A172 (cell line): ENCODE data around the gene ETS1. TPM values are rescaled to one million over a fixed set of nuclear protein-coding genes. Genes with fewer than 3 reads are reported as not detected.
"Not testable (repeated sequence)": the region's sequence is repeated elsewhere in the genome, so short reads cannot be mapped to it uniquely, and the experiment has no call there.

Experiments used
- DNase-seq: peaks from one replicate; pipeline ENCODE4 v3.0.0-alpha.2; 2015; ENCODE audit warnings: low spot score
- total RNA-seq: library from RNA; depleted of rRNA; stranded (reverse); fragments of >200 nt; shearing (Covaris generic); gene quantifications from 2 replicates; pipeline ENCODE4 v1.2.3, GENCODE V29; 2014

ETS1 gene
- total RNA-seq, 1 experiment from 2014 or later = 39.4 TPM

- DNase-seq = no peak
Measured at GRCh38 chr11:128465531-128465930, 121.8 kb downstream of the ETS1 start.

GRCh38 chr11:128464878-128465450 lies 122.4 kb downstream of the ETS1 start:
- no peak for DNase-seq

GRCh38 chr11:128463979-128464378 lies 123.4 kb downstream of the ETS1 start:
- DNase-seq = no peak

GRCh38 chr11:128463371-128463829 lies 124.0 kb downstream of the ETS1 start:
- peak; percentile 92 for DNase-seq

- no peak for DNase-seq
Measured at GRCh38 chr11:128462922-128463321, 124.4 kb downstream of the ETS1 start.

GRCh38 chr11:128462189-128462588 lies 125.2 kb downstream of the ETS1 start:
- no peak for DNase-seq

GRCh38 chr11:128458321-128458720 lies 129.0 kb downstream of the ETS1 start:
- DNase-seq = peak; percentile 74

GRCh38 chr11:128457874-128458273 lies 129.5 kb downstream of the ETS1 start:
- DNase-seq = no peak

GRCh38 chr11:128456566-128457268 lies 130.6 kb downstream of the ETS1 start:
- no peak for DNase-seq

- no peak for DNase-seq
Measured at GRCh38 chr11:128455766-128456165, 131.6 kb downstream of the ETS1 start.

- DNase-seq = peak; percentile 69
Measured at GRCh38 chr11:128453444-128454336, 133.7 kb downstream of the ETS1 start.

GRCh38 chr11:128451652-128452470 lies 135.5 kb downstream of the ETS1 start:
- DNase-seq = no peak

GRCh38 chr11:128450882-128451651 lies 136.3 kb downstream of the ETS1 start:
- DNase-seq = no peak

- DNase-seq = not testable (repeated sequence)
Measured at GRCh38 chr11:128450425-128450824, 136.9 kb downstream of the ETS1 start.

GRCh38 chr11:128448981-128449713 lies 138.2 kb downstream of the ETS1 start:
- DNase-seq = no peak

- peak; percentile 79 for DNase-seq
Measured at GRCh38 chr11:128448200-128448886, 139.0 kb downstream of the ETS1 start.

- no peak for DNase-seq
Measured at GRCh38 chr11:128447233-128447632, 140.1 kb downstream of the ETS1 start.

GRCh38 chr11:128445921-128446320 lies 141.4 kb downstream of the ETS1 start:
- not testable (repeated sequence) for DNase-seq

- no peak for DNase-seq
Measured at GRCh38 chr11:128437136-128437535, 150.2 kb downstream of the ETS1 start.
